Mucosa of stomach (tissue), 1 donor: Measurements from ENCODE around the gene UBE2K.

ENCODE experiments used
- H3K27me3 ChIP-seq: one replicate; pipeline ENCODE4 v1.7.0; 2013; ENCODE audit warnings: mild to moderate bottlenecking, low read length; ENCODE audit not compliant: control insufficient read depth, insufficient read depth
- H3K36me3 ChIP-seq: one replicate; pipeline ENCODE4 v1.7.0; 2013; ENCODE audit warnings: low read length; ENCODE audit not compliant: control insufficient read depth, insufficient read depth
- H3K4me1 ChIP-seq: one replicate; pipeline ENCODE4 v1.7.0; 2013; ENCODE audit warnings: mild to moderate bottlenecking, low read length; ENCODE audit not compliant: control insufficient read depth, insufficient read depth
- H3K4me3 ChIP-seq: one replicate; pipeline ENCODE4 v1.7.0; 2013; ENCODE audit warnings: low read length
- H3K9ac ChIP-seq: one replicate; pipeline ENCODE4 v1.7.0; 2013; ENCODE audit warnings: mild to moderate bottlenecking, low read length, moderate library complexity
- H3K9me3 ChIP-seq: one replicate; pipeline ENCODE4 v1.7.0; 2013; ENCODE audit warnings: mild to moderate bottlenecking, low read length, moderate library complexity; ENCODE audit not compliant: control insufficient read depth
- donor health status: Pancreatic carcinoma.

The UBE2K gene

GRCh38 chr4:39821951-39822350 is 124.0 kb downstream of the UBE2K start:
- no peaks in the 10 kb centered on the region for H3K4me1 ChIP-seq
- H3K9me3 ChIP-seq = no peaks in the 10 kb centered on the region

DNA sequence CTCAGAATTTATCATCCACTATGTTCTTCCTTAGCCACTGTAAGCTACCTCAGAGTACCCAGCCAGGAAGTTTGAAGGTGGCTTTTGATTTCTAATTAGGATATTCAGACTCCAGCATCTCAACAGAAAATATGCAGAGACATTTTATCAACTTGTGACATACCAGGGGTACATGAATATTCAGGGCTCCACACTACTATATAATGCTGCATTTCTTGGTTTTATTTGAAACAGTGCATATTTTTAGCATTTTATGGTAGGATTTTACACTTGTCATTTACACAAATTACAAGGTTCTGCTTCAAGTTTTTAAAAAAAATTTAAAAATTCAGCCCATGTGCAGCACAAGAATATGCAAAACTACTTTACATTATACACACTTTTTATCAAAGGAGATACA is 124.7 kb downstream of the UBE2K start:
- Histone ChIP-seq H3K4me1 (no peaks in the 10 kb centered on the region), H3K9ac (no peak overlapping the region), H3K4me3 (no peak overlapping the region), H3K9me3 (no peaks in the 10 kb centered on the region), H3K27me3 (no peaks in the 10 kb centered on the region), H3K36me3 (no peaks in the 10 kb centered on the region)

More at GRCh38 chr4:39821951-39822350, 124.0 kb downstream of the UBE2K start:
- Histone ChIP-seq H3K9ac (no peak overlapping the region), H3K4me3 (no peak overlapping the region), H3K27me3 (no peaks in the 10 kb centered on the region), H3K36me3 (no peaks in the 10 kb centered on the region)

- H3K4me3 ChIP-seq = no peak overlapping the region
- no peaks in the 10 kb centered on the region for H3K27me3 ChIP-seq
- no peak overlapping the region for H3K9ac ChIP-seq
- H3K9me3 ChIP-seq = no peaks in the 10 kb centered on the region
- H3K36me3 ChIP-seq = no peaks in the 10 kb centered on the region
- no peaks in the 10 kb centered on the region for H3K4me1 ChIP-seq
These were observed 125.3 kb downstream of the UBE2K start for GRCh38 chr4:39823191-39823590.

- H3K36me3 ChIP-seq = no peaks in the 10 kb centered on the region
- H3K9ac ChIP-seq = no peak overlapping the region
- no peaks in the 10 kb centered on the region for H3K27me3 ChIP-seq
- H3K4me1 ChIP-seq = no peaks in the 10 kb centered on the region
- H3K4me3 ChIP-seq = no peak overlapping the region
- no peaks in the 10 kb centered on the region for H3K9me3 ChIP-seq
These were observed 127.2 kb downstream of the UBE2K start for GRCh38 chr4:39825090-39825489.

- Histone ChIP-seq H3K9me3 (no peaks in the 10 kb centered on the region), H3K4me1 (no peaks in the 10 kb centered on the region), H3K4me3 (no peak overlapping the region), H3K9ac (no peak overlapping the region), H3K27me3 (no peaks in the 10 kb centered on the region), H3K36me3 (no peaks in the 10 kb centered on the region)
These were observed 127.8 kb downstream of the UBE2K start for GRCh38 chr4:39825741-39826231.
